HG02763 (cell line): ENCODE results near the gene CARD19.

Source experiments
- ATAC-seq: cut with Tn5 transposase; IDR thresholded peaks from one replicate; pipeline ENCODE4 v1.9.1; 2021; ENCODE audit warnings: mild to moderate bottlenecking, moderate library complexity; ENCODE audit not compliant: unreplicated experiment

Gene CARD19

GRCh38 chr9:93086447-93087224 is 9.4 kb upstream of the CARD19 start:
- ATAC-seq = no peak

DNA sequence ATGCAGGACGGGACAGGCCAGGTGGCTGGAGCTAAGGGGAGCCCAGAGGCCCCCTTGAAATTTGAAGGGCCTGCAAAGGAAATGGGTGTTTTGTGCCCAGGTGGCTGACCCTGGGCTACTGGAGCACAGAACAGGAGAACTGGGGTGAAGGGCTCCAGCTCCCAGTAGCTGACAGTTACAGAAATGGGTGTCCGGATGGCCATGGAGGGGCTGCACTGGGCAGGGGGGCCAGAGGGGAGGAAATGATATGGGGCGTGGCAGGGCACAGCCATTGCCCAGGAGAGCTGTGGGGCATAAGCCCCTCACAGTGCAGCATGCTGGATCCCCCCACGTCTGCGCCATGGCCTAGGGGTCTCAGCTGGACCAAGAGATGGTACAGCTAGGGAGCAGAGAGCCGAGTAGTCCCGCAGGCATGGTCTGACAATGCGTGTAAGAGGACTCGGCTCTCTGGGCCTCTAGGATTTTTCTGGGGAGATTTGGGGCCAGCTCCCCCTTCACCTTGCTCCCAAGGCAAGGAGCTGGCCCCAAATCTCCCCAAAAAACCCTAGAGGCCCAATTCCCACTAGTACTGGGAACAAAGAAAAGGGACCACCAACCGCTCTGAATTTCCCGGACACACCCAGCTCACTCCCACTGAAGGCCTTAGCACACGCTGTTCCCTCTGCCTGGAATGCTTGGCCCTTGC is 7.9 kb upstream of the CARD19 start:
- no peak for ATAC-seq

DNA sequence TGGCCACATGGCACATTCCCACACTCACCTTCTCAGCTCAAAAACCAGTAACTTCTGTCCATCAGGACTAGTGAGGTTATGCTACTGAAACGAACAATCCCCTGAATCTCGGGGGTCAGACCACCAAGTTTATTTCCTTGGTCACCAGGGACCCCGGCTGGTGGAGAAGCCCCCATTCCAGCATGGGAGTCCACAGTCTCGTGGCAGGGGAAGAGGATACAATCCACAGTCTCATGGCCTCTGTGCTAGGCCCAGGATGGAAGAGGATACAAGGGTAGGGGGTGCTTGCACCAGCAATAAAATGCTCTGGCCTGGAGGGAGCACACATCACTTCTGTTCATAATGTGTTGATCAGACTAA is 7.4 kb upstream of the CARD19 start:
- no peak for ATAC-seq

DNA sequence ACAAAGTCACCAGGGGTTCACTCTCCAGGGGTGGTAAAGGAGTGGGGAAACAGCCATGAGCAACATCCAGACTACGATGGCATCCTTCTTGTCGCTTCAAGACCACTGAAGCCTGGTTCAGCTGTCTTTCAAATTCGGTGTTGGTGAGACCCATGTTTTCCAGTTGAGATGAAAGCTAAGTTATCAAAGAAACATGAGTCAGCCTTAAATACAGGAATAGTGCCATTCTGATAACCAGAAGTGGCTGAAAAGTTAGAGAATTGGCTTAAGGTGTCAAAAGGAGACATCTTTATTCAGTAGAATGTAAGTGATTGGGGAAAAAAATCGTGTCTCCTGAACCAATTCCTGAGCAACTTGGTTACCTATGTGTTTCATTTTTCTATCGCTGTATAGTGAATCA is 7.0 kb upstream of the CARD19 start:
- no peak for ATAC-seq

- no peak for ATAC-seq
Measured at GRCh38 chr9:93089481-93089991, 6.5 kb upstream of the CARD19 start.

DNA sequence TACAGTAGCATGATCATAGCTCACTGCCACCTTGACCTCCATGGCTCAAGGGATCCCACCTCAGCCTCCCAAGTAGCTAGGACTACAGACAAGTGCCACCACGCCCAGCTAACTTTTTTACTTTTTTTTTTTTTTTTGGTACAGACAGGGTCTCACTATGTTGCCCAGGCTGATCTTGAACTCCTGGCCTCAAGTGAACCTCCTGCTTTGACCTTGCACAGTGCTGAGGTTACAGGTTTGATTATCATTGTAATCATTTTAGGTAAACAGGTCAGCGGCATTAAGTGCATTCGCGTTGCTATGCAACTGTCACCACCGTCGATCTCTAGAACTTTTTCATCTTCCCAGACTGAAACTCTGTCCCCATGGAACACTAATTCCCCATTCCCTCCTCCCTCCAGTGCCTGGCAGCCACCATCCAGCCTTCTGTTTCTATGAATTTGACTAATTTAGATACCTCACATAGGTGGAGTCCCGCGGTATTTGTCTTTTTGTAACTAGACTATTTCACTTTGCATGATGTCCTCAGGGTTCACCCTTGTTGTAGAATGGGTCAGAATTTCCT is 5.8 kb upstream of the CARD19 start:
- no peak for ATAC-seq

DNA sequence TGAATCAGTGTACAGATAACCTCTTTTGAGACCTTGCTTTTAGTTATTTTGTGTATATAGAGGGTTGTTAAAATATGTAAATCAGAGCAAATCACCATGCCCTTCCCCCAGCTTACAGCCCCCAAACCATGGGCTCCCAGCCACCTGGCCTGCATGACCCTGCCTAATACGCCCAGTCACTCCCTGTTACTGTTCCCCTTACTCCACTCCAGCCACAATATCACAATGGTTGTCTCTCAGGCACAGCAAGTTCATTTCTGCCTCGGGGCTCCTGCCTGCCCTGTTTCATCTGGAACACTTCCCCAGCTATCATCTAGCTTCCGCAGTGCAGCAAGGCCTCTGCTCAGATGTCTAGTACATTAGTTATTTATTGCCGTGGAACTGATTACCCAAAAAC is 5.0 kb upstream of the CARD19 start:
- no peak for ATAC-seq

DNA sequence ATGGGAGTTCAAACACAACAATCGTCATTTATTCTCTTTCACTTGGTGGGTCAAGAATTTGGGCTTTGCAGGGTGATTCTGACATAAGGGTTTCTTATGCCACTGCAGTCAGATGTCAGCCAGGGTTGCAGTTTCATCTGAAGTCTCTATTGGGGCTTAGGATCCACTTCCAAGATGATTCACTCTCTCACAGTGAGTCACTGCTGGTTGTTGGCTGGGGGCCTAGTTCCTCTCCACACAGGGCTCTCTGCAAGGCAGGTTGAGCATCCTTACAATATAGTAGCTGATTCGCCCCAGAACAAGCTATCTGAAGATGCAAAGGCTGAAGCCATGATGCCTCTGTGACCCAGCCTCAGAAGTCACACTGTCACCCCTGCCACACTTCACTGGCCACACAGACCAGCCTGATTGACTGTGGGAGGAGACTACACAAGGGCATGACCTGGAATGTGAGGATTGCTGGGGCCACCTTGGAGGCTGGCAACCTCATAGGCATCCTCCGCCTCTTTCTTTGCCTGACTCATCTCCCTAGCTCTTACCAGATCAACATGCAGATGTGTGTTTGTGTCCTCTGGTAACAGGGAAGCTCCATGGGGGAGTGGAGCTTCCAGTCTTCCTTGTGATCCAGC is 4.5 kb upstream of the CARD19 start:
- no peak for ATAC-seq

GRCh38 chr9:93092251-93092991 is 3.6 kb upstream of the CARD19 start:
- no peak for ATAC-seq

GRCh38 chr9:93093127-93093876 is 2.7 kb upstream of the CARD19 start:
- no peak for ATAC-seq

DNA sequence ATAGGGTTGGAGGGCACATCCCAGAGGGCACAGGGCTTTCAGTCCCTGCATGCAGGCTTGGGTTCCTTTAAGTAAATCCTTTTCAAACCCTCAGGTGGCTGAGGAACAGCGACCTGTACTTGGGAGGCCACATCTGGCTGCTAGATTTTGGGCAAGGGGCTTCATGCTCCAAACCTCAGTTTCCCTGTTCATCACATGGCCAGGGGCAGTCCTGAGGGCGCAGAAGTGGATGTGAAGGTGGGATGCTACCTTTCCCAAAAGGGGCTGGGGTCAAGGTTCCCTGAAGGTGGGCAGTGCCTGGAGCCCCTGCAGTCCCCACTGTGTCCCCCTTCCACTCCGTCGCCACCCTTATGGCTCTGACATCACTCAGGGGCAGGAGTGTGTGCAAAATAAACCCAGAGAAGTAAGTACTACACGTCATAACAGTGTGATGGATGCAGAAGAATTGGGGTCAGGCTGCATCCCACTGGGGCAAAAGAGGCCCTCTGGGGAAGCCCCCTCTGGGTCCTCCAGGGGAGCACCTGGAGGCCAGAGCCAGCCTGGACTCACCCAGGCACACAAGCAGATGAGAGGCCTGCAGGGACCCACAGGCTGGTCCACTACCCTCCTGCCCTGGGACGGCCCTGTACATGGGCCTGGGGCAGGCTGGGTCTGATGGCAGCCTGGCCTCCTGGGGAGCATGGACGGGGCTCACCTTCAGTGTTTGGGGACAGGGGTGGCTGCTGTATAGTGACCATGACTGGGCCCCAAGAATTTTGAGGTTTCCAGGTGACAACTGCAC is 1.9 kb upstream of the CARD19 start:
- no peak for ATAC-seq

DNA sequence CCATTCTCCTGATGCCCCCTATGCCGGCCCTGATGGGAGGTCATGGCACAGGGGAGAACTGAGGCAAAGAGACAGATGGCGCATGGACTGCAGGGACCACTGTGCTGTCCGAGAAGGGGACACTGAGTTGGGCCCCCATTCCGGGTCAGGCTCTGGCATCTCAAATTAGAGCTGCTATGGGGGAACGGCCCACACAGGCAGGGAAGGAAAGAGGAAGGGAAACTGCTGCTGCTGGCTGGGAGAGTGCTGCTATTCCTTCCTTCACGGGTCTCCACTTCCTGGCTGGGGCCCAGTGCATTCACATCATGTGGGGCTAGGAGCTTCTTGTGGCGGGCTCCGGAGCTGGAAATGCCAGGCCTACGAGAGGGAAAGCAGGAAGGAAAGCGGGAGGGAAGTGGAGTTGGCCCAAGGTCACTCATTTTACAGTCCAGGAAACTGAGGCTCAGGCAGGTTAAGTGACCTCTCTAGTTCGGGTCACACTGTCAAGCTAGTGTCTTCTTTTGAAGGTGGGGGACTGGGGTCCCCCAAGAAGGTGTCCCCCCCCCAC is 1.3 kb upstream of the CARD19 start:
- ATAC-seq = no peak

DNA sequence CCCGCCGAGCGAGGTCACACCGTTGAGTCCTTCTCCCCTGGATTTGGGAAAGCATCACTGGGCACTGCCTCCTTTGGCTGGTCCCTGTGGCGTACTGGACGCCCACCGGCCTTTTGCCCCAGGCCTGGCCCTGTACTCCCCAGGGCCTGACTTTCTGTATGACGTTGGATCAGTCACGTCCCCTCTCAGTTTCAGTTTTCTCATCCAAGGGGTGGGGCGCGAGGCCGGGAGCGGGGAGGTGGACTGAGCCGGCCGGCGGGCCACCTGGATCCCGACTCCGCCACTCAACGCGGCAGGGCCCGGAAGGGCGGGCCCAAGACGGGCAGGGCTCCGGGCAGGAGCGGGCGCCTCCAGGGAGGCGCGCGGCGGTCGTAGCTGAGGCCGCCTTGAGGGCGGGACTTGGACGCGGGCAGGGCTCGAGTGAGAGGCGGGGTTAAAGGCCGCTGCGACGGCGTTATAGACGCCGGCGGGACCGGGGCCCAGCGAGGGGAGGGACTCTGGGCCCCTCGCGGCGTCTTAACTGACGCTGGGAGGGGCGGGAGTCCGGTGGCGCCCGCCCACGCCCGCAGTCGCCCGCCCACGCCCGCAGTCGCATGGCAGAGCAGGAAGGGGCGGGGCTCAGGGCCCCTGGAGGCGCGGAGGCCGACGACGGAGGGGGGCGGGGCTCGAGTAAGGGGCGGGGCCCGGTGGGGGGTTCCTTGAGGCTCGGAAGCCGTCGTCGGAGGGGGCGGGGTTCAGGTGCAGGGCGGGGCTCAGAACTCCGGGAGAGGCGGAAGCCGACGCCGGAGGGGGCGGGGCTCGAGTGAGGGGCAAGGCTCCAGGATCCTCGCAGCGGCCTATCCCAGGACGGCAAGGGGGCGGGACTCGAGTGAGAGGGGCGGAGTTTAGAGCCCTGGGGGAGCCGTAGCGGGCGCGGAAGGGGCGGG is 549 bp upstream of the CARD19 start:
- ATAC-seq = peak; percentile 68

- no peak for ATAC-seq
Measured at GRCh38 chr9:93096811-93097382, 880 bp downstream of the CARD19 start.

- no peak for ATAC-seq
Measured at GRCh38 chr9:93097511-93098201, 1.6 kb downstream of the CARD19 start.

DNA sequence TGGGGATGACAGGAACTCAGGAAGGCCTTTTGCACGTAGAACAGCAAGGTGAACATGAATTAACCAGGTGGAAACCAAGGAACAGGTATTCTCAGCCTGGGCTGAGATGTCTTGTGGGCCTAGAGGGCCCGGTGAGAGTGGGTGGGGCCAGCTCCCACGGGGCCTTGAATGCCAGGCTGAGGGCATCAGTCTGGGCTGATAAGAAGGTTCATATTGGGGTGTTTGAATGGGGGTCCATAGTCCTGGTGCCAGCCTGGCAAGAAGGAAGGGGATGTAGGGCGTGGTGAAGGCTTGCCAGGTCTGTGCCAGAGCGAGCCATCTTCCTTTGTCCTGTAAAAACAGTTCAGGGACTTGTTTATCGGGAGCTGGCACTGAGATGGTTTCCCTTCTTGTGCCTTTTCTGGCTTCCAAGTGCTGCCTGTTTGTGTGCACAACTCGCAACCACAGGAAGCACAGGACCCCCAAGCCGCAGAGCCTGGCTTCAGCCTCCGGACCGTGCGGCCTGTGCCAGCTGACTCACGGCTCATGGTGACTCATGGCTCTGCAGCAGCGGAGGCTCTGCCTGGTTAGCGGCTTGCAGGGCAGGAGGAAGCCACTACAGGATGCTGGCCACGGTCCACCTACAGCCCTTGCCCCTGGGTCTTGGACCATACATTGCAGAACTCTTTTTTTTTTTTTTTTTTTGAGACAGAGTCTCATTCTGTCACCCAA is 2.4 kb downstream of the CARD19 start:
- ATAC-seq = no peak
